HepG2 (cell line): ENCODE results near the gene PRPSAP1. TPM values are rescaled to one million over a fixed set of nuclear protein-coding genes. Genes with fewer than 3 reads are reported as not detected.

Experiments used
- ARNT ChIP-seq: fragments of 450-650 bp; IDR thresholded peaks from 2 replicates; pipeline ENCODE4 v1.6.1; 2017
- CBFB ChIP-seq: sonication (generic); formaldehyde crosslinking; IDR thresholded peaks from 2 replicates; pipeline ENCODE4 v1.4.0; 2020; ENCODE audit warnings: missing genetic modification reagents
- CSRNP1 ChIP-seq: sonication (generic); formaldehyde crosslinking; IDR thresholded peaks from 2 replicates; pipeline ENCODE4 v1.8.1; 2023; ENCODE audit warnings: mild to moderate bottlenecking, missing genetic modification reagents
- DBP ChIP-seq: sonication (generic); formaldehyde crosslinking; IDR thresholded peaks from 2 replicates; pipeline ENCODE4 v1.4.0; 2020; ENCODE audit warnings: missing genetic modification reagents; ENCODE audit errors: not compliant biosample characterization
- FOXC1 ChIP-seq: sonication (generic); formaldehyde crosslinking; IDR thresholded peaks from 2 replicates; pipeline ENCODE4 v1.8.0; 2022; ENCODE audit warnings: mild to moderate bottlenecking, missing genetic modification reagents, borderline replicate concordance
- KMT2B ChIP-seq: IDR thresholded peaks from 2 replicates; pipeline ENCODE4 v1.6.1; 2016; ENCODE audit warnings: missing genetic modification reagents, missing compliant biosample characterization
- MIXL1 ChIP-seq: IDR thresholded peaks from 2 replicates; pipeline ENCODE4 v1.6.1; 2016
- MZF1 ChIP-seq: sonication (generic); formaldehyde crosslinking; IDR thresholded peaks from 2 replicates; pipeline ENCODE4 v1.8.1; 2023; ENCODE audit warnings: mild to moderate bottlenecking, missing genetic modification reagents, borderline replicate concordance
- SMAD3 ChIP-seq: sonication (generic); formaldehyde crosslinking; IDR thresholded peaks from 2 replicates; pipeline ENCODE4 v1.4.0; 2020; ENCODE audit warnings: missing genetic modification reagents
- TAF1 ChIP-seq: sonication (generic); formaldehyde crosslinking; IDR thresholded peaks from 2 replicates; pipeline ENCODE4 v1.4.0; 2020; ENCODE audit warnings: missing genetic modification reagents
- XBP1 ChIP-seq: sonication (generic); formaldehyde crosslinking; IDR thresholded peaks from 2 replicates; pipeline ENCODE4 v1.5.0; 2020; ENCODE audit warnings: missing genetic modification reagents
- ZBTB14 ChIP-seq: sonication (generic); formaldehyde crosslinking; IDR thresholded peaks from 2 replicates; pipeline ENCODE4 v1.4.0; 2020; ENCODE audit warnings: missing genetic modification reagents
- ZNF180 ChIP-seq: sonication (generic); formaldehyde crosslinking; IDR thresholded peaks from 2 replicates; pipeline ENCODE4 v1.4.0; 2020; ENCODE audit warnings: low read depth, missing genetic modification reagents, borderline replicate concordance
- ZNF224 ChIP-seq: sonication (generic); formaldehyde crosslinking; IDR thresholded peaks from 2 replicates; pipeline ENCODE4 v1.5.0; 2020; ENCODE audit warnings: mild to moderate bottlenecking, missing genetic modification reagents
- ZNF281 ChIP-seq: sonication (generic); formaldehyde crosslinking; IDR thresholded peaks from 2 replicates; pipeline ENCODE4 v1.4.0; 2020; ENCODE audit warnings: missing genetic modification reagents, borderline replicate concordance
- ZNF331 ChIP-seq: sonication (generic); formaldehyde crosslinking; IDR thresholded peaks from 2 replicates; pipeline ENCODE4 v1.4.0; 2020; ENCODE audit warnings: missing genetic modification reagents
- ZNF362 ChIP-seq: sonication (generic); formaldehyde crosslinking; IDR thresholded peaks from 2 replicates; pipeline ENCODE4 v1.4.0; 2020; ENCODE audit warnings: missing genetic modification reagents, mild to moderate bottlenecking, borderline replicate concordance
- ZNF530 ChIP-seq: sonication (generic); formaldehyde crosslinking; IDR thresholded peaks from 2 replicates; pipeline ENCODE4 v1.5.0; 2020; ENCODE audit warnings: low read depth, mild to moderate bottlenecking, missing genetic modification reagents
- ZNF549 ChIP-seq: sonication (generic); formaldehyde crosslinking; IDR thresholded peaks from 2 replicates; pipeline ENCODE4 v1.5.0; 2020; ENCODE audit warnings: missing genetic modification reagents
- ZNF577 ChIP-seq: sonication (generic); formaldehyde crosslinking; IDR thresholded peaks from 2 replicates; pipeline ENCODE4 v1.4.0; 2020; ENCODE audit warnings: mild to moderate bottlenecking, low read depth, missing genetic modification reagents, borderline replicate concordance
- ZNF678 ChIP-seq: sonication (generic); formaldehyde crosslinking; IDR thresholded peaks from 2 replicates; pipeline ENCODE4 v1.4.0; 2020; ENCODE audit warnings: mild to moderate bottlenecking, missing genetic modification reagents
- ZSCAN20 ChIP-seq: sonication (generic); formaldehyde crosslinking; IDR thresholded peaks from 2 replicates; pipeline ENCODE4 v1.4.0; 2020; ENCODE audit warnings: missing genetic modification reagents, mild to moderate bottlenecking, borderline replicate concordance
- polyA plus RNA-seq, 8 experiments: library from polyadenylated mRNA; depleted of rRNA in 3 of 8; stranded (reverse) in 7 of 8; unstranded in 1 of 8; fragments of >200 nt; fragmentation: Illumina TruSeq in 4 of 8; extraction: Trizol in 4 of 8; gene quantifications; 2 replicates each; pipeline versions ENCODE4 v1.2.1 to v1.2.3, GENCODE V29; 2011 to 2016; ENCODE audit warnings: low read depth in 4 of 8, missing spikeins in 1 of 8, mixed read lengths in 1 of 8; ENCODE audit not compliant: insufficient read depth in 1 of 8
- total RNA-seq, 5 experiments: library from RNA; depleted of rRNA; stranded (reverse); fragments of >200 nt; fragmentation: Illumina TruSeq; extraction: Trizol; gene quantifications; 2 replicates each; pipeline ENCODE4 v1.2.3, GENCODE V29; 2016; ENCODE audit warnings: low read depth in 1 of 5

PRPSAP1 gene
- total and polyA plus RNA-seq, 2 of the 13 experiments (the other 11 are each of a cell fraction or from before 2014, with no cell fraction given) = 91.1 to 314 TPM

GRCh38 chr17:76264755-76265623 is 88.7 kb downstream of the PRPSAP1 start, which contains the start of gene UBALD2 (continued):
- TF ChIP-seq ZNF281 (CRISPR knock-in tag) = peak; percentile 94
- peak; percentile 44; the same call in 1 of the 2 replicates for TF ChIP-seq SMAD3
- 0 out of 2 replicates have a peak, but pooled peaks have one; percentile 71 for TF ChIP-seq ZSCAN20
- no peak for TF ChIP-seq FOXC1
- TF ChIP-seq ZNF678 (CRISPR knock-in tag) = no peak
- no peak for TF ChIP-seq XBP1 (CRISPR knock-in tag)
- no peak for TF ChIP-seq ZNF224
- no peak for TF ChIP-seq ZNF577 (CRISPR knock-in tag)
- no peak for TF ChIP-seq MIXL1
- no peak for TF ChIP-seq ARNT
- TF ChIP-seq ZNF331 (CRISPR knock-in tag) = no peak
- TF ChIP-seq ZBTB14 = no peak
- no peak for TF ChIP-seq ZNF549 (CRISPR knock-in tag)
- TF ChIP-seq TAF1 (CRISPR knock-in tag) = peak; percentile 29; the same call in 1 of the 2 replicates
- TF ChIP-seq ZNF180 = no peak
- peak; percentile 32; the same call in 1 of the 2 replicates for TF ChIP-seq CBFB (CRISPR knock-in tag)
- no peak; the same call in 1 of the 2 replicates for TF ChIP-seq KMT2B (CRISPR knock-in tag)
- no peak for TF ChIP-seq ZNF530 (CRISPR knock-in tag)
- TF ChIP-seq MZF1 (CRISPR knock-in tag) = no peak
- TF ChIP-seq ZNF362 (CRISPR knock-in tag) = no peak
- no peak for TF ChIP-seq DBP (CRISPR knock-in tag)
- peak; percentile 98 for TF ChIP-seq CSRNP1
